Measurements from ENCODE around the gene LASP1NB.

The LASP1NB gene

DNA sequence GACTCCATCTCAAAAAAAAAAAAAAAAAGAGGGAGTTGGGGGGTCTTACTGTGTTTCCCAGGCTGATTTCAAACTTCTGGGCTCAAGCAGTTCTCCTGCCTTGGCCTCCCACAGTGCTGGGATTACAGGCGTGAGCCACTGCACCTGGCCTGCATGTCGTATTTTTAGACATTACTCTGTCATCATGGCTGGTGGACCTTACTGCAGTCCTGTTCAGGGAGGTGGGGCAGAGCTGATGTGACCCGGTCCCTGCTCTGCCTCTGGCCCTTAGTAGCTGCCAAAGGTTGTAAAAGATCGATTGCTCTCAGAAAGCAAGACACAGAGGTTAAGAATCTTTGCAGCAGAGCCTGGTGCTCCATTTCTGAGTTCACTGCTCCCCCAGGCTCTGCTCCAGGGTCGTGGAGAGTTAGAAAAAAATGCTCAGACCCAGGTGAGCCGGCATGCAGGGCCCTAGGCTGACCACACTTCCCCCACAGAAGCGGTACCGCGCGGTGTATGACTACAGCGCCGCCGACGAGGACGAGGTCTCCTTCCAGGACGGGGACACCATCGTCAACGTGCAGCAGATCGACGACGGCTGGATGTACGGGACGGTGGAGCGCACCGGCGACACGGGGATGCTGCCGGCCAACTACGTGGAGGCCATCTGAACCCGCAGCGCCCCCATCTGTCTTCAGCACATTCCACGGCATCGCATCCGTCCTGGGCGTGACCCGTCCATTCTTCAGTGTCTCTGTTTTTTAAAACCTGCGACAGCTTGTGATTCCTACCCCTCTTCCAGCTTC, 7.1 kb upstream of the LASP1NB start:
- no peak overlapping the region for H2AFZ ChIP-seq (ENCODE audit: low read length)
- no TSS peak for BruUV-seq (replicated peaks)
- H3K9me3 ChIP-seq (ENCODE audit: low read length), result no peaks in the 10 kb centered on the region
- 93% methylated on average over 37 of the region's 37 CpGs for WGBS (ENCODE audit: low lambda C conversion rate)
- no peaks in the 10 kb centered on the region for H3K27me3 ChIP-seq (ENCODE audit: control insufficient read depth in 1 of 2, insufficient read depth in 2 of 2, low read length in 2 of 2)
- H3K36me3 ChIP-seq (replicated peaks in 1 of 2; ENCODE audit: control insufficient read depth in 1 of 2, insufficient read depth in 2 of 2, low read length in 2 of 2), result peaks cover 28 to 55% of the 10 kb centered on the region in 2 experiments
- ChIA-PET CTCF (ENCODE audit: low intra/inter-chr PET ratio, low total read pairs) (no interaction called here), POLR2A (interaction anchor here (5.4 kb wide), 1 partner anchor 48 kb away, joined by 112 read pairs; the partner anchor contains the start of gene LASP1)
- TF ChIP-seq ZNF768 (CRISPR knock-in tag; IDR thresholded peaks at IDR 0.05) (peak; percentile 18; the same call in 1 of the 2 replicates), AGO2 (optimal IDR thresholded peaks at IDR 0.05; ENCODE audit: low read depth, low read length) (peak; percentile 65), ZNF563 (CRISPR knock-in tag; IDR thresholded peaks at IDR 0.05) (no peak), ZBTB38 (CRISPR knock-in tag; IDR thresholded peaks at IDR 0.05) (peak; percentile 64)
- TF ChIP-seq, protein P1, sequence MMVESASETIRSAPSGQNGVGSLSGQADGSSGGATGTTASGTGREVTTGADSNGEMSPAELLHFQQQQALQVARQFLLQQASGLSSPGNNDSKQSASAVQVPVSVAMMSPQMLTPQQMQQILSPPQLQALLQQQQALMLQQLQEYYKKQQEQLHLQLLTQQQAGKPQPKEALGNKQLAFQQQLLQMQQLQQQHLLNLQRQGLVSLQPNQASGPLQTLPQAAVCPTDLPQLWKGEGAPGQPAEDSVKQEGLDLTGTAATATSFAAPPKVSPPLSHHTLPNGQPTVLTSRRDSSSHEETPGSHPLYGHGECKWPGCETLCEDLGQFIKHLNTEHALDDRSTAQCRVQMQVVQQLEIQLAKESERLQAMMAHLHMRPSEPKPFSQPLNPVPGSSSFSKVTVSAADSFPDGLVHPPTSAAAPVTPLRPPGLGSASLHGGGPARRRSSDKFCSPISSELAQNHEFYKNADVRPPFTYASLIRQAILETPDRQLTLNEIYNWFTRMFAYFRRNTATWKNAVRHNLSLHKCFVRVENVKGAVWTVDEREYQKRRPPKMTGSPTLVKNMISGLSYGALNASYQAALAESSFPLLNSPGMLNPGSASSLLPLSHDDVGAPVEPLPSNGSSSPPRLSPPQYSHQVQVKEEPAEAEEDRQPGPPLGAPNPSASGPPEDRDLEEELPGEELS (CRISPR knock-in tag; IDR thresholded peaks at IDR 0.05), result no peak
- TF ChIP-seq, protein P2, sequence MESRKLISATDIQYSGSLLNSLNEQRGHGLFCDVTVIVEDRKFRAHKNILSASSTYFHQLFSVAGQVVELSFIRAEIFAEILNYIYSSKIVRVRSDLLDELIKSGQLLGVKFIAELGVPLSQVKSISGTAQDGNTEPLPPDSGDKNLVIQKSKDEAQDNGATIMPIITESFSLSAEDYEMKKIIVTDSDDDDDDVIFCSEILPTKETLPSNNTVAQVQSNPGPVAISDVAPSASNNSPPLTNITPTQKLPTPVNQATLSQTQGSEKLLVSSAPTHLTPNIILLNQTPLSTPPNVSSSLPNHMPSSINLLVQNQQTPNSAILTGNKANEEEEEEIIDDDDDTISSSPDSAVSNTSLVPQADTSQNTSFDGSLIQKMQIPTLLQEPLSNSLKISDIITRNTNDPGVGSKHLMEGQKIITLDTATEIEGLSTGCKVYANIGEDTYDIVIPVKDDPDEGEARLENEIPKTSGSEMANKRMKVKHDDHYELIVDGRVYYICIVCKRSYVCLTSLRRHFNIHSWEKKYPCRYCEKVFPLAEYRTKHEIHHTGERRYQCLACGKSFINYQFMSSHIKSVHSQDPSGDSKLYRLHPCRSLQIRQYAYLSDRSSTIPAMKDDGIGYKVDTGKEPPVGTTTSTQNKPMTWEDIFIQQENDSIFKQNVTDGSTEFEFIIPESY (CRISPR knock-in tag; IDR thresholded peaks at IDR 0.05), result peak; percentile 65; the same call in 1 of the 2 replicates
- TF ChIP-seq, protein P3, sequence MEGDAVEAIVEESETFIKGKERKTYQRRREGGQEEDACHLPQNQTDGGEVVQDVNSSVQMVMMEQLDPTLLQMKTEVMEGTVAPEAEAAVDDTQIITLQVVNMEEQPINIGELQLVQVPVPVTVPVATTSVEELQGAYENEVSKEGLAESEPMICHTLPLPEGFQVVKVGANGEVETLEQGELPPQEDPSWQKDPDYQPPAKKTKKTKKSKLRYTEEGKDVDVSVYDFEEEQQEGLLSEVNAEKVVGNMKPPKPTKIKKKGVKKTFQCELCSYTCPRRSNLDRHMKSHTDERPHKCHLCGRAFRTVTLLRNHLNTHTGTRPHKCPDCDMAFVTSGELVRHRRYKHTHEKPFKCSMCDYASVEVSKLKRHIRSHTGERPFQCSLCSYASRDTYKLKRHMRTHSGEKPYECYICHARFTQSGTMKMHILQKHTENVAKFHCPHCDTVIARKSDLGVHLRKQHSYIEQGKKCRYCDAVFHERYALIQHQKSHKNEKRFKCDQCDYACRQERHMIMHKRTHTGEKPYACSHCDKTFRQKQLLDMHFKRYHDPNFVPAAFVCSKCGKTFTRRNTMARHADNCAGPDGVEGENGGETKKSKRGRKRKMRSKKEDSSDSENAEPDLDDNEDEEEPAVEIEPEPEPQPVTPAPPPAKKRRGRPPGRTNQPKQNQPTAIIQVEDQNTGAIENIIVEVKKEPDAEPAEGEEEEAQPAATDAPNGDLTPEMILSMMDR (CRISPR knock-in tag; IDR thresholded peaks at IDR 0.05), result peak; percentile 27
- ATAC-seq (no peak), DNase-seq (ENCODE audit: low spot score) (no peak), FAIRE-seq (no peak)
- intact Hi-C loops (cut with micrococcal nuclease; ENCODE audit: unreplicated experiment), result loop anchor here (5.0 to 10.0 kb wide), 2 partner anchors 46 to 236 kb away; partner anchors contain the start of genes LASP1 and PLXDC1
- peaks cover 48% of the 10 kb centered on the region for H3K4me1 ChIP-seq (ENCODE audit: insufficient read depth, low read length)
- H3K4me3 ChIP-seq (replicated peaks in 1 of 3; ENCODE audit: insufficient read depth in 1 of 3, low read depth in 2 of 3, low read length in 3 of 3), result no peak overlapping the region
- no peak overlapping the region for H3K9ac ChIP-seq (ENCODE audit: insufficient read depth, low read depth, low read length)
- in situ Hi-C loops (cut with HindIII; ENCODE audit: extremely low pct_ligation_motif_present, low pct_unique_long_range_greater_than_20kb), result no loop called here
- H3K4me2 ChIP-seq (ENCODE audit: low read depth, low read length), result no peak overlapping the region
- H4K20me1 ChIP-seq (ENCODE audit: insufficient read depth, low read length), result no peaks in the 10 kb centered on the region; the same call in 1 of the 2 replicates
- H3K27ac ChIP-seq (ENCODE audit: extremely low read length, insufficient read depth, low read length), result no peak overlapping the region
- H3K79me2 ChIP-seq (ENCODE audit: insufficient read depth, low read length), result no peaks in the 10 kb centered on the region

All from HepG2 (cell line).